Epithelial cell of prostate (primary cell): ENCODE measurements around the gene ITGA2.
A peak's percentile ranks its signal among the peaks of the same experiment; 100 is the strongest.
"Not testable (repeated sequence)": the region's sequence is repeated elsewhere in the genome, so short reads cannot be mapped to it uniquely, and the experiment has no call there.

Experiments used
- DNase-seq: peaks from one replicate; pipeline ENCODE4 v3.0.0-alpha.2; 2011; ENCODE audit warnings: low read depth, low spot score
- H3K27ac ChIP-seq: fragments of 450-650 bp; 2 replicates; pipeline ENCODE4 v1.5.1; 2017; ENCODE audit warnings: mild to moderate bottlenecking

ITGA2 gene

GRCh38 chr5:53089481-53089991, 100.4 kb downstream of the ITGA2 start:
- H3K27ac ChIP-seq: peak overlapping the region; percentile 23
- no peak for DNase-seq

- H3K27ac ChIP-seq: no peak overlapping the region
- no peak for DNase-seq
Measured at GRCh38 chr5:53090229-53090628, 101.1 kb downstream of the ITGA2 start.

GRCh38 chr5:53091289-53091688, 102.1 kb downstream of the ITGA2 start:
- no peak for DNase-seq
- peak overlapping the region; percentile 4 for H3K27ac ChIP-seq

DNA sequence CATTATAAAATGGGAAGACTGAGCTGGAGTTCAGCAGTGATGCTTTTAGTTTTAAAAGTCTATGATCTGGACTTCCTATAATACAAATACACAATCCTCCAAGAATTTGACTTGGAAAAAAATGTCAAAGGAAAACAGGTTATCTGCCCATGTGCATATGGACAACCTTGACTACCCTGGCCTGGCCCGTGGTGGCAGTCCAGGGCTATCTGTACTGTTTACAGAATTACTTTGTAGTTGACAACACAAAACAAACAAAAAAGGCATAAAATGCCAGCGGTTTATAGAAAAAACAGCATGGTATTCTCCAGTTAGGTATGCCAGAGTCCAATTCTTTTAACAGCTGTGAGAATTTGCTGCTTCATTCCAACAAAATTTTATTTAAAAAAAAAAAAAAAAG, 103.1 kb downstream of the ITGA2 start:
- DNase-seq: no peak

GRCh38 chr5:53095217-53095616, 106.1 kb downstream of the ITGA2 start:
- no peak for DNase-seq
- H3K27ac ChIP-seq: no peak overlapping the region

More for the DNA sequence above, 103.1 kb downstream of the ITGA2 start:
- peak overlapping the region; percentile 4 for H3K27ac ChIP-seq

DNA sequence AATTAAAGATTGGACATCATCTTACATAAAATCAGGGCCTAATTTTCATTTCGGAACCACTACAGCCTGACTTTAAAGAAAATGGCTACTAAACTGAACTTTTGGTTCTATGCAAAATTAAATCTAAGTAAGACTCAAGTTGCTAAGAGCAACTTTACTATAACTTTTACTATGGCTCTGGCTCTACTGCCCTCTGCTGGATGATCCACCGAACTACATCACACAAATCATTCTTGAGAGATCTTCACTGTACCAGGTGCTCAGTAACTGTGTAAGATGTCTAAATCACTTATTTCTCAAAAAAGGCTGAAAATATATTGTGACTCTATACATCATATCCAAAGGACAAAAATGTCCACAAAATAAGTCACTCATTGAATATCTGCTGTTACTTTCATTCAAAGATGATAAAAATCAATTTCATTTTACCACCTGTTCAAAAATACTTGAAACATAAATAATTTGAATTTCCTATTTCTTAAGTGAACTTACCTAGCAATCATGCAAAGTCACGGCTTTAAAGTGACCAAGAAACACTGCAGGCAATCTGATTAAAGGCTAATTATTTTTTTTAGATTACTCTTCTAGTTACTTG, 106.9 kb downstream of the ITGA2 start:
- DNase-seq: no peak
- H3K27ac ChIP-seq: no peak overlapping the region

DNA sequence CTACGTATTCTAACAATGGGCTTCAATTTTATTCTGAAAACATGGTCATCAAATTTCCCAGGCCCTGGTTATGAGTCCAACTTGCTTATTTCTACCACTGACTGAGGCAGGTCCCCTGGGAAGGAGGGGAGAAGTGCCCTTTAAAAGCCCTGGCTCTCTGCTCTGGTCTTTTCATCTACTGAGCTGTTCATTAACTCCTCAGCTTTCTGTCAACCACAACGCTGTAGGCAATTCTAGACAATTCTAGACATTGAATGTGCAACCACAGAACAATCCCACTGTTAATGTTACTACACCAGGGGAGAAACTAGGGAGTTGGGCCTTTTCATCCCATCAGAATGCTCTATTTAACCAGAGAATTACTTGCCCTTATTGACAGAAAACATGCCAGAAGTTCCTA, 110.4 kb downstream of the ITGA2 start:
- H3K27ac ChIP-seq: no peak overlapping the region
- no peak for DNase-seq

DNA sequence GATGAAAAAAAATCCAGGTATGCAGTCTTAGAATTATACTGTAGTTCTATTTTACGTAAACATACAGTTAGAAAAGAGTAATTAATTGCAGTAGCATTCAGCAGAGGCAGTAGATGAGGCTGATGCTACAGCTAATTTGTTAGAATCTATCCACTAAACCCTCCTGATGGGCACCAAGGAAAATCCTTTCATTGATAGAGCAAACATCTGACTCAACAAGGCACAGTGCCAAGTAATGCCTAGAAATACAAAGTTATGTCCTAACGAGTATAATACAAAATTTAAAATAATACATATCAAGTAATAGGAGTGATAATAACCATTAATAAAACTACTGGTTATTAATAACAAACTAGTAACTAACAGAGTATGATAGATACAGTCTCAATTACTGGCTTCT, 111.5 kb downstream of the ITGA2 start:
- H3K27ac ChIP-seq: no peak overlapping the region
- no peak for DNase-seq

DNA sequence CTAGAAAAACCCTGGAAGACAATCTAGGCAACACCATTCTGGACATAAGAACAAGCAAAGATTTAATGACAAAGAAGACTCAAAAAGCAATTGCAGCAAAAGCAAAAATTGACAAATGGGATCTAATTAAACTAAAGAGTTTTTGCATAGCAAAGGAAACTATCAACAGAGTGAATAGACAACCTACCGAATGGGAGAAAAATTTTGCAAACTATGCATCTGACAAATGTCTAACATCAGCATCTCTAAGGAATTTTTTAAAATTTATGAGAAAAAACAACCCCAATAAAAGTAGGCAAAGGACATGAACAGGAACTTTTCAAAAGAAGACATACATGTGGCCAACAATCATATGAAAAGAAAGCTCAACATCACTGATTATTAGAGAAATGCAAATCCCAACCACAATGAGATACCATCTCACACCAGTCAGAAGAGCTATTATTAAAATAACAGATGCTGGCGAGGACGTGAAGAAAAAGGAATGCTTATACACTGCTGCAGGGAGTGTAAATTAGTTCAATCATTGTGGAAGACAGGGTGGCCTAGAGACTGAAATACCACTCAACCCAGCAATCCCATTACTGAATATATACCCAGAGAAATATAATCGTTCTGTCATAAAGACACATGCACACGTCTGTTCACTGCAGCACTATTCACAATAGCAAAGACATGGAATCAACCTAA, 116.6 kb downstream of the ITGA2 start:
- no peak overlapping the region for H3K27ac ChIP-seq
- DNase-seq: no peak

DNA sequence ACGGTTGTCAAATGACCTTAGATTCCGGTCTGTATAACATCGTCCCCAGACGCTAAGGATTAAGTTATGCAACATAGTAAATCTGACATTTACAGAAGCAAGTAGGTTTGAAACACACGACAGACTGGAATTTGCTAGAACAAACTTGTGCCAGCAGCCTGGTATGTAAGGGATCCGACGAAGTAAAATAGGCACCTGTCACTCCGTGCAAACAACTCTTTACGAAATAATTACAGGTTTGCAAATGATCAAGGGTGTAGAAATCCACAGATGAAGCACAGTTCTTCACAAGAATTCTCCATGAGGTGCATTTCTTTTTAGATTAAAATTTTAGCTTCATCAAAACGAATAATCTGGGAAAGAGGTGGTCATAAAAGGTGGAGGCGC, 119.9 kb downstream of the ITGA2 start:
- DNase-seq: no peak
- peak overlapping the region; percentile 34 for H3K27ac ChIP-seq

DNA sequence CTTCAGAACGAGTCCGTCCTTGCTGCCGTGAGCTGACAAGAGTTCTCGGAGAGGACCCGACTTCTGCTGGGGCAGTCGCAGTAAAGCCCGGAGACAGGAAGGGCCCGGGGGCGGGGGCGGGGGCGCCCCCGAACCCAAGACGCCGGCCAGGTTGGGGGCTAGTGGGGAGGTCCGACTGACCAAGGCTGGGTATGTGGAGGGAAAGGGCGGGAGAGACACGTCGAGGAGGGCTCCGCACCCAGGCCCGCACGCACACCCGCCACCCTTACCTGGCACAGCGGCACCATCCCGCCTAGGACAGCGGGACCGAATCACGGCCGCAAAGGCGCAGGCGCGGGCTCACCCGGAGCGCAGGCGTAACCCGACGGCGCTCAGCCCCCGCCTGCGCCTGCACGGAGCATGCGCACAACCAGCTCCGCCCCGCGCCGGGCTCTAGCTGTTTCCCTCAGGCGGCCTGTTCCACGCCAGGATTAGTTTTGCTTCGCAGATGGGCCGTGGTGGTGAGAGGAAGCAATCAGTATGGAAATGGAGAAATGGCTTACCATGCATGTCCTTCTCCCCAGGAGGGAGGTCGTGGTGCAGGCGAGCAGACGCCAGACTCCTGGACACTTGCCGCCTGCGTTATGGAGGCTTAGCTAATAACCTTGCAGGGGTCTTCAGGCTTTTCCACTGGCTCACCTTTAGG, 120.4 kb downstream of the ITGA2 start, which contains the start of gene MOCS2:
Gene MOCS2 (minus strand): TSS at position 315 of the 685 bp plus-strand sequence. CDS start 2,583 bp downstream, outside the sequence.
- peak; percentile 51 for DNase-seq
- peak within 1 kb of the TSS; percentile 34 for H3K27ac ChIP-seq

GRCh38 chr5:53110156-53110555, 121.0 kb downstream of the ITGA2 start:
- no peak for DNase-seq
- peak overlapping the region; percentile 34 for H3K27ac ChIP-seq

DNA sequence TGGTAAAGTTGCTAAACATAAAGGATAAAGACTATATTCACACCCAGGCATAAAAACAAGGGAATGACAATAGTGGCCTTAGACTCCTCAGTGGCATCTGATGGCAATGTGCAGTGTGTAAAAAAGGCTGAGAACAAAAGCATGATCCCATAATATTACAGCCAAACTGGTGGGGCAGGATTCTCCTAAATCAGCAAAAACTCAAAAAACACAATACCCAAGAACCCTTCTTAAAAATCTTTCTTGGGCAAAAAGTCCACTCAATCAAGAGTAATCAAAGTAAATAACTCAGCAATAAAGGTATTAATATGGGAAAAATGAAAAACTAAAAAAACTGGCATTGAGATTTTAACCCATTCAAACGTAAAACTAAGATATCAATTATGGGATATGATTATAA, 122.0 kb downstream of the ITGA2 start:
- no peak overlapping the region for H3K27ac ChIP-seq
- no peak for DNase-seq

DNA sequence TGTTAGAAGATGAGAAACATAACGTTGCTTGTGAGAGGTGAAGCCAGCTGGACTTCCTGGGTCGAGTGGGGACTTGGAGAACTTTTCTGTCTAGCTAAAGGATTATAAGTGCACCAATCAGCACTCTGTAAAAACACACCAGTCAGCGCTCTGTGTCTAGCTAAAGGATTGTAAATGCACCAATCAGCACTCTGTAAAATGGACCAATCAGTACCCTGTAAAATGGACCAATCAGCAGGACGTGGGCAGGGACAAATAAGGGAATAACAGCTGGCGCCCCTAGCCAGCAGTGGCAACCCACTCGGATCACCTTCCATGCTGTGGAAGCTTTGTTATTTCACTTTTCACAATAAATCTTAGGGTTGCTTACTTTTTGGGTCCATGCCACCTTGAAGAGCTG, 123.2 kb downstream of the ITGA2 start:
- not testable (repeated sequence) for H3K27ac ChIP-seq, DNase-seq

DNA sequence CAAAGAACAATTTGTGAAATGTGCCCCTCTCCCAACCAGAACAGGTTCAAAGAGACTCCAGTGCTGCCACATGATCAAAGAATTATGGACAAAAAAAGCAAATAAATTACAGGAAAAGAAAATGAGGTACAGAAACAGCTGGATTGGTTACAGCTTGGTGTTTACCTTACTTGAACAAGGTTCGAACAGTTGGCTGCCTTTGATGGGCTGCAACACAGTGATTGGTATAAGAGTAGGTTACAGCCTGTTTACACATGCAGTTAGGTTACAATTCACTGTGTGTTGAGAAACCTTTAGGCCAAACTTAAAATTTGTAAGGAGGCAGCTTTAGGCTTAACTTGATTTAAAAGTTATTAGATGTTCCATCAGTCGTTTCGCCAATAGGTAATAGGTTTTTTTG, 123.8 kb downstream of the ITGA2 start:
- H3K27ac ChIP-seq: no peak overlapping the region
- no peak for DNase-seq

- no peak for DNase-seq
- H3K27ac ChIP-seq: no peak overlapping the region
Measured at GRCh38 chr5:53113947-53114346, 124.8 kb downstream of the ITGA2 start.

GRCh38 chr5:53114988-53115387, 125.8 kb downstream of the ITGA2 start:
- DNase-seq: no peak
- H3K27ac ChIP-seq: no peak overlapping the region

DNA sequence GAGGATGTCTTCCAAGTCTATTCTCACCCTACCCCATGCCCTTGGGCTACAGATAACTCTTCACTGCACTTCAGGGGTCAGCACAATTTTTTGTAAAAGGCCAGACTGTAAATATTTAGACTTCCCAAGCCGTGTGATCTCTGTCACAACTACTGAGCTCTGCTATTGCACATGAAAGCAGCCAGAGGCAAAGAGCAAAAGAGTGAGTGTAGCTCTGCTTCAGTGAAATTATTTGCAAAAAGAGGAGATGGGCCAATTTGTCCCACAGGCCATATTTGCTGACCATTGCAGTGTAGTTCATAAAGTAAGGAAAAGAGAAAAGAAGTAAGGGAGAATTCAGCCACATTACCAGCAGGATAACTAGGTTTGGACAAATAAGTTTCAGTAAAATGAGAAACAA, 127.4 kb downstream of the ITGA2 start:
- no peak overlapping the region for H3K27ac ChIP-seq
- no peak for DNase-seq

GRCh38 chr5:53118879-53119278, 129.7 kb downstream of the ITGA2 start:
- no peak for DNase-seq
- no peak overlapping the region for H3K27ac ChIP-seq

GRCh38 chr5:53120165-53120564, 131.0 kb downstream of the ITGA2 start:
- DNase-seq: no peak
- no peak overlapping the region for H3K27ac ChIP-seq

GRCh38 chr5:53123702-53124101, 134.6 kb downstream of the ITGA2 start:
- H3K27ac ChIP-seq: no peak overlapping the region
- DNase-seq: no peak
